Measurements from ENCODE around the gene YJEFN3.
A peak's percentile ranks its signal among the peaks of the same experiment; 100 is the strongest.

Gene YJEFN3

GRCh38 chr19:19538061-19538784, 9.5 kb downstream of the YJEFN3 start, which contains the start of gene CILP2 (continued):
- TF ChIP-seq, protein P1, sequence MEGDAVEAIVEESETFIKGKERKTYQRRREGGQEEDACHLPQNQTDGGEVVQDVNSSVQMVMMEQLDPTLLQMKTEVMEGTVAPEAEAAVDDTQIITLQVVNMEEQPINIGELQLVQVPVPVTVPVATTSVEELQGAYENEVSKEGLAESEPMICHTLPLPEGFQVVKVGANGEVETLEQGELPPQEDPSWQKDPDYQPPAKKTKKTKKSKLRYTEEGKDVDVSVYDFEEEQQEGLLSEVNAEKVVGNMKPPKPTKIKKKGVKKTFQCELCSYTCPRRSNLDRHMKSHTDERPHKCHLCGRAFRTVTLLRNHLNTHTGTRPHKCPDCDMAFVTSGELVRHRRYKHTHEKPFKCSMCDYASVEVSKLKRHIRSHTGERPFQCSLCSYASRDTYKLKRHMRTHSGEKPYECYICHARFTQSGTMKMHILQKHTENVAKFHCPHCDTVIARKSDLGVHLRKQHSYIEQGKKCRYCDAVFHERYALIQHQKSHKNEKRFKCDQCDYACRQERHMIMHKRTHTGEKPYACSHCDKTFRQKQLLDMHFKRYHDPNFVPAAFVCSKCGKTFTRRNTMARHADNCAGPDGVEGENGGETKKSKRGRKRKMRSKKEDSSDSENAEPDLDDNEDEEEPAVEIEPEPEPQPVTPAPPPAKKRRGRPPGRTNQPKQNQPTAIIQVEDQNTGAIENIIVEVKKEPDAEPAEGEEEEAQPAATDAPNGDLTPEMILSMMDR (tag by site-specific recombination; IDR thresholded peaks at IDR 0.05) = peak; percentile 28; the same call in 1 of the 2 replicates
- TF ChIP-seq ZNF600 (tag by site-specific recombination; IDR thresholded peaks at IDR 0.05) (peak; percentile 89), ZNF223 (tag by site-specific recombination; IDR thresholded peaks at IDR 0.05) (0 out of 2 replicates have a peak, but pooled peaks have one; percentile 40), ZIC2 (tag by site-specific recombination; IDR thresholded peaks at IDR 0.05) (peak; percentile 40), ZNF623 (tag by site-specific recombination; IDR thresholded peaks at IDR 0.05) (no peak), ZNF335 (tag by site-specific recombination; conservative IDR thresholded peaks at IDR 0.05) (no peak), ZFHX2 (tag by site-specific recombination; conservative IDR thresholded peaks at IDR 0.05) (peak; percentile 29), TSHZ1 (tag by site-specific recombination; IDR thresholded peaks at IDR 0.05; ENCODE audit: borderline replicate concordance) (no peak), SP7 (tag by site-specific recombination; IDR thresholded peaks at IDR 0.05) (no peak), ZNF76 (tag by site-specific recombination; IDR thresholded peaks at IDR 0.05; ENCODE audit: borderline replicate concordance, low read depth) (peak; percentile 41; the same call in 1 of the 2 replicates), ZNF501 (tag by site-specific recombination; IDR thresholded peaks at IDR 0.05) (no peak), ZNF488 (tag by site-specific recombination; IDR thresholded peaks at IDR 0.05) (no peak), YY2 (tag by site-specific recombination; IDR thresholded peaks at IDR 0.05) (no peak), SP2 (tag by site-specific recombination; IDR thresholded peaks at IDR 0.05) (peak; percentile 46), KLF16 (tag by site-specific recombination; IDR thresholded peaks at IDR 0.05) (peak; percentile 40; the same call in 1 of the 2 replicates), KLF9 (tag by site-specific recombination; IDR thresholded peaks at IDR 0.05; ENCODE audit: low read depth) (peak; percentile 92), ZSCAN30 (tag by site-specific recombination; IDR thresholded peaks at IDR 0.05) (no peak), PBX3 (CRISPR knock-in tag; IDR thresholded peaks at IDR 0.05) (0 out of 2 replicates have a peak, but pooled peaks have one; percentile 25), ZXDB (tag by site-specific recombination; IDR thresholded peaks at IDR 0.05) (peak; percentile 63), GLIS1 (tag by site-specific recombination; IDR thresholded peaks at IDR 0.05) (peak; percentile 79), GLIS2 (tag by site-specific recombination; IDR thresholded peaks at IDR 0.05) (peak; percentile 67), ZNF239 (tag by site-specific recombination; IDR thresholded peaks at IDR 0.05) (no peak)
- TF ChIP-seq, protein P2, sequence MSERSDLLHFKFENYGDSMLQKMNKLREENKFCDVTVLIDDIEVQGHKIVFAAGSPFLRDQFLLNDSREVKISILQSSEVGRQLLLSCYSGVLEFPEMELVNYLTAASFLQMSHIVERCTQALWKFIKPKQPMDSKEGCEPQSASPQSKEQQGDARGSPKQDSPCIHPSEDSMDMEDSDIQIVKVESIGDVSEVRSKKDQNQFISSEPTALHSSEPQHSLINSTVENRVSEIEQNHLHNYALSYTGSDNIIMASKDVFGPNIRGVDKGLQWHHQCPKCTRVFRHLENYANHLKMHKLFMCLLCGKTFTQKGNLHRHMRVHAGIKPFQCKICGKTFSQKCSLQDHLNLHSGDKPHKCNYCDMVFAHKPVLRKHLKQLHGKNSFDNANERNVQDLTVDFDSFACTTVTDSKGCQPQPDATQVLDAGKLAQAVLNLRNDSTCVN (tag by site-specific recombination; optimal IDR thresholded peaks at IDR 0.05) = peak; percentile 42
- TF ChIP-seq, protein P3, sequence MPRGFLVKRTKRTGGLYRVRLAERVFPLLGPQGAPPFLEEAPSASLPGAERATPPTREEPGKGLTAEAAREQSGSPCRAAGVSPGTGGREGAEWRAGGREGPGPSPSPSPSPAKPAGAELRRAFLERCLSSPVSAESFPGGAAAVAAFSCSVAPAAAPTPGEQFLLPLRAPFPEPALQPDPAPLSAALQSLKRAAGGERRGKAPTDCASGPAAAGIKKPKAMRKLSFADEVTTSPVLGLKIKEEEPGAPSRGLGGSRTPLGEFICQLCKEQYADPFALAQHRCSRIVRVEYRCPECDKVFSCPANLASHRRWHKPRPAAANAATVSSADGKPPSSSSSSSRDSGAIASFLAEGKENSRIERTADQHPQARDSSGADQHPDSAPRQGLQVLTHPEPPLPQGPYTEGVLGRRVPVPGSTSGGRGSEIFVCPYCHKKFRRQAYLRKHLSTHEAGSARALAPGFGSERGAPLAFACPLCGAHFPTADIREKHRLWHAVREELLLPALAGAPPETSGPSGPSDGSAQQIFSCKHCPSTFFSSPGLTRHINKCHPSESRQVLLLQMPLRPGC (tag by site-specific recombination; IDR thresholded peaks at IDR 0.05) = no peak
